GM10248 (cell line): Measurements from ENCODE around the gene AADAC.
"Not testable (repeated sequence)": the region's sequence is repeated elsewhere in the genome, so short reads cannot be mapped to it uniquely, and the experiment has no call there.

Source experiments
- CTCF ChIA-PET: fragments of 300-600 bp; sonication (Branson Sonifier 250); formaldehyde crosslinking; extraction: SDS; loops from one replicate; lab custom pipeline; 2021; ENCODE audit warnings: antibody characterized with exemption; lab: Yijun Ruan, JAX
- POLR2A ChIA-PET: fragments of 350-650 bp; sonication (Branson Sonifier 250); formaldehyde crosslinking; extraction: SDS; loops from one replicate; lab custom pipeline; 2020; ENCODE audit warnings: antibody characterized with exemption; lab: Yijun Ruan, JAX
- DNase-seq: peaks from one replicate; pipeline ENCODE4 v3.0.0; 2012; ENCODE audit errors: extremely low spot score
- CTCF ChIP-seq: IDR thresholded peaks from 2 replicates; pipeline ENCODE4 v1.5.1; 2012; ENCODE audit warnings: mild to moderate bottlenecking, low read depth; ENCODE audit errors: extremely low read depth, missing control alignments, control extremely low read depth

Gene AADAC

DNA sequence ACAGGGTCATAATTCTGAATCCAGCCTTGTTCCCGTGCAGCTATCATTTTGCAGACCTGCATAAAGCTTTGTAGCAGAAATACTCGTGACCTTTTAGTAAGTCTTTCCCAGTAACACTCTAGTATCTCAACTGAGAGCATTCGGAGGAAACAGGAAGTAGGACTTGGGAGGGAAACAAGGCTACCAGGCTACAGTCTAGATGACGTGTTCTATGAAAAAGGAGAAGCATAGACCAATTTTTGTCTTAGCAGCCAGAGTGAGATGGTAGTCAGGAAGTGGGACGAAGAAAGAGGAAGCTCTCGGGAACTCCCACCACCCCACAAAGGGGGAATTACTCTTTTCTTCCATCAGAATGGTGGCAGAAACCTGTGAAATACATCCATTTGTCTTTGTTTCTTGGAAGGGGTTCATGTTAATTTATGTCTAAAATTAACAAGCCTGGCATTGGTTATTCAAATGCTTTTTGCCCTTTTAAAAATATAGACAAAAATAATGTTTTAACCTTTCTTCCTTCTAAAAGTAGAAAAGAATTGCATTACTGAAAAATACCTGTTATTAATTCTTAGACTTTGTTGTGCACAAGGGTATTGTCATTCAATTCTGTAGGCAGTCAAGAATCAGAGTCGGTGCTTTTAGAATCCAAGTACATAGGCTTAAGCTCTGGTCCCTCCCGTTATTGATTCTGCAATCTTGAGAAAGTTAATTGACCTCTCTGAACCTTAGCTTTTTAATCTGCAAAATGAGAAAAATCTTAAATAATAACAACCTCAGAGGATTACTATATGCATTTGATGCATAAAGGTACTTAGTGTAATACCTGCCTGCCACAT lies 57.9 kb downstream of the AADAC start:
- POLR2A ChIA-PET = no interaction called here
- no peak for TF ChIP-seq CTCF
- peak; percentile 48 for DNase-seq
- CTCF ChIA-PET = interaction anchor here (0.8 to 1.3 kb wide), 2 partner anchors 11 to 30 kb away, joined by 3 read pairs; no protein-coding TSS in a partner anchor

DNA sequence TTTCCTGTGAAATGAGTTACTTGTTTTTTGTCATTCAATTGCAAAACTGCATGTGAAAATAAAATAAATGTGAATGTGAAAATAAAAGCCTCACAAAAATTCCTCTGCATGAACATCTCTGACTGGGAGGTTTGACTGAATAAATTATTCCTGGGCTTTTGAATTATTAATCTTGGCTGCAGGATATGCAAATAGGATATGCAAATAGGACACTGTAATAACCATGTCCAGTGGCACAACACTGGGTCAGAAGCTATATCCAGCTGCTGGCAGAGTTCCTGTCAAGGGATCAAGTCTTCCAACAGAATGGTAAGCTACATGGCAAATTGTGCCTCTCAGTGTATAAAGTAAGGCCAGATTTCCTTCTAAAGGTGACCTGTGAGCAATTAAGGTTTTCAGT lies 59.5 kb downstream of the AADAC start, which contains the start of gene SUCNR1:
TSS of gene SUCNR1 (plus strand) at position 246 of the 400 bp plus-strand sequence. CDS start 6,250 bp downstream, outside the sequence.
- POLR2A ChIA-PET = no interaction called here
- no peak for DNase-seq
- CTCF ChIA-PET = no interaction called here
- TF ChIP-seq CTCF = no peak

DNA sequence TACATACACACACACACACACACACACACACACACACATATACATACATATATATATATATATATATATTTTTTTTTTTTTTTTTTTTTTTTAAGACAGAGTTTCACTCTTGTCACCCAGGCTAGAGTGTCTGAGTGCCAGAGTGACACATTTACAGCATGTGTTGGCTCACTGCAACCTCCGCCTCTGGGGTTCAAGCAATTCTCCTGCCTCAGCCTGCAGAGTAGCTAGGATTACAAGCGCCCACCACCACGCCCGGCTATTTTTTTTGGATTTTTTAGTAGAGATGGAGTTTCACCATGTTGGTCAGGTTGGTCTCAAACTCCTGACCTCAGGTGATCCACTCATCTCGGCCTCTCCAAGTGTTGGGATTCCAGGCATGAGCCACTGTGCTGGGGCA lies 60.2 kb downstream of the AADAC start:
- CTCF ChIA-PET, POLR2A ChIA-PET, DNase-seq: not testable (repeated sequence)

DNA sequence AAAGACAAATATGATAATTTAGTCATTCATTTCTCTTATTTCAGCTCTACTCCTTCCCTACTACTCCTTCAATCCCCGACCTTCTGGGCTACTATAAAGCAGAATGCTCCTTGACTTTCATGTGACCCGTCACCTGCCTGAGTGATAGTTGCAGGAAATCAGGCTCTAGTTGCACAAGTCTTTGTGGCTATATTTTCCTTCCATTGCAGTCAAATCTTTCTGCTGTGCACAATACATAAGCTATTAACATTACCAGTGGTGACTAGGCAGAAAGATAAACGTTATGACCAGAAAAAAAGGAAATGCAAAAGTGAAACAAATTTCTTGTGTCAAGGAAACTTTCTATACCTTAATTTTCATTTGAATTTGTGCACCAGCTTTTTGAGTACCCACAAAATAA lies 61.8 kb downstream of the AADAC start:
- peak; percentile 10 for DNase-seq
- ChIA-PET POLR2A (no interaction called here), CTCF (interaction anchor here (0.9 to 1.4 kb wide), 2 partner anchors 8 to 14 kb away, joined by 3 read pairs; no protein-coding TSS in a partner anchor)
- no peak for TF ChIP-seq CTCF

DNA sequence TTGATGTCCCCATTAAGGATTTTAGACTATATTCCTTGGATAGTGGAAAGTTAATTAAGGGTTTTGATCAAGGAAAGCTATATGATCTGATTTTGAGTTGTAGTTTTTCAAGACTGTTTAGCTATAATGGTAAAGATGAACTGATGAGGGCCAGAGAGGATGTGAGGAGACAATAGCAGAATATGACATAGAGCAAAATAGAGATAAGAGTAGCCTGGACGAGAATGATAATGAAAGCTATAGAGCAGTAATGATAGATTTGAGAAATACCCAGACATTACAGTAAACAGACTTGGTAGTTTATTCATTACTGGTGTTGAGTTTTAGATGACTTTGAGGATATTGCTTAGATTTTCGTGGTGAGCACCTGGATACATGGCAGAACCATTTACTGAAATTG lies 63.4 kb downstream of the AADAC start:
- no peak for TF ChIP-seq CTCF
- DNase-seq = no peak
- POLR2A ChIA-PET = no interaction called here
- CTCF ChIA-PET = interaction anchor here (0.6 to 1.1 kb wide), 2 partner anchors 438 to 522 kb away, joined by 3 read pairs; no protein-coding TSS in a partner anchor
